ENCODE results near the gene TECRL.

Gene TECRL

DNA sequence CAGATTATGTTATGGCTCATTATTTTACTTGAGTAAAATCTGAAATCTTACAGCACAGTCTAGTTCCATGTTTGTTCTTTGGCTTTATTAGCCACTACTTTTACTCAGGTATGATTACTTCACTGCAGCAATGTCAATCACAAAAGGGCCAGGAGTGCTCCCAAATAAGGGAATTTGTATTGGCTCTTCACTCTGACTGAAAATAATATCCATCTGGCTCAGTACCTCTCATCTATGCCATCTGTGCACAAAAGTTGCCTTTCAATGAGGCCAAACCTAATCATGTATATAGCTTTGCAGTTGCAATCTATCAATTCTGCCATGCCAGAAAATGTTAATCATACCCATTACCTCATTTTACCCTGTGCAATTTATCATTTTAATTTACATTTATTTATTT lies 161.1 kb downstream of the TECRL start:
- no peaks in the 10 kb centered on the region for H3K79me2 ChIP-seq (ENCODE audit: control insufficient read depth, insufficient read depth, low read length, unreplicated experiment)
- no peaks in the 10 kb centered on the region for H3K4me1 ChIP-seq (ENCODE audit: control insufficient read depth, insufficient read depth, low read length, unreplicated experiment)
- no peaks in the 10 kb centered on the region for H3K36me3 ChIP-seq (ENCODE audit: insufficient read depth, low read length)
- H3K27me3 ChIP-seq (ENCODE audit: insufficient read depth, low read length) = no peaks in the 10 kb centered on the region
- no peak overlapping the region for H3K27ac ChIP-seq (ENCODE audit: low read depth, low read length)
- H3K4me3 ChIP-seq (ENCODE audit: low read depth, low read length) = no peak overlapping the region
- no peak overlapping the region for H2AFZ ChIP-seq (ENCODE audit: low read length, unreplicated experiment)

DNA sequence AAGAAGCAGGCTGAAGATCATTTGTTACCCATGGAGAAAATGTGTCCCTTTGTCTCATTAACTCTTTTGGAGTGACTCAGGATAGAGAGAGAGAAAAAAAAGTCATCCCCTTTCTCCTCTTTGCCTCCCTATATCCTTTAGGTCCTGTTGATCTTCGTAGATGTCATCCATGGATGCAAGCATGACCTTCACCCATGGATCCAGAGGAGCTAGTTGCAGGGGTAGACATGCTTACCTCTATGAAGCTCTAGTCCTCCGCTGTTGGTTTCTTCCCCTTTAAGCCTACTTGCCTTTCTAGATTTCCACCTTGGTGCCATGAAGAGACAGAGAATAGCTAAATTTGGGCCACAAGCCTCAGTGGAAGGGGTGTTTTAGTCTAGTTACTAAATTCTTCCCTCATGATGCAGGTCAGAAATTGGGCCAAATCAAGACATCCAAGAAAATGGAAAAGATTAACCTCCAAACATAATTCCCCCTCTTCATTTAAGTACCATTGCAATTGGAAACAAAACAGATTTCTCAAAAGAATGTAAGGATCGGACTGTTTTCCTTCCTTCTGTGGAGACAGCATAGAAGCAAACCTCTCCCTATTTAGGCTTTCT lies 178.4 kb downstream of the TECRL start:
- no peaks in the 10 kb centered on the region for H3K27me3 ChIP-seq (ENCODE audit: insufficient read depth, low read length)
- H3K27ac ChIP-seq (ENCODE audit: low read depth, low read length) = no peak overlapping the region
- H3K4me3 ChIP-seq (ENCODE audit: low read depth, low read length) = no peak overlapping the region
- no peaks in the 10 kb centered on the region for H3K79me2 ChIP-seq (ENCODE audit: control insufficient read depth, insufficient read depth, low read length, unreplicated experiment)
- no peak overlapping the region for H2AFZ ChIP-seq (ENCODE audit: low read length, unreplicated experiment)
- H3K36me3 ChIP-seq (ENCODE audit: insufficient read depth, low read length) = no peaks in the 10 kb centered on the region
- no peaks in the 10 kb centered on the region for H3K4me1 ChIP-seq (ENCODE audit: control insufficient read depth, insufficient read depth, low read length, unreplicated experiment)
